Spleen (tissue), 11 donors: ENCODE data around the gene CIAO3. TPM values are rescaled to one million over a fixed set of nuclear protein-coding genes. Genes with fewer than 3 reads are reported as not detected.

ENCODE experiments used
- DNase-seq: peaks from one replicate; pipeline ENCODE4 v3.0.0-alpha.2; 2020
- H3K27ac ChIP-seq, 8 donors: fragments of 200-600 bp; sonication (generic) in 7 of 8; 1 replicate in 4 of 8; 2 replicates in 4 of 8; pipeline versions ENCODE4 v1.5.0 to v1.8.0; 2016 to 2021; ENCODE audit warnings: inconsistent platforms in 4 of 8, mild to moderate bottlenecking in 4 of 8, moderate library complexity in 1 of 8
- H3K27me3 ChIP-seq, 7 donors: fragments of 200-600 bp; sonication (generic) in 6 of 7; replicated peaks in 1 of 7; 1 replicate in 4 of 7; 2 replicates in 3 of 7; pipeline versions ENCODE4 v1.5.0 to v1.8.0; 2016 to 2021; ENCODE audit warnings: inconsistent platforms in 3 of 7, mild to moderate bottlenecking in 1 of 7
- H3K36me3 ChIP-seq, 6 donors: fragments of 200-600 bp; sonication (generic) in 5 of 6; 1 replicate in 4 of 6; 2 replicates in 2 of 6; pipeline versions ENCODE4 v1.5.0 to v1.8.0; 2016 to 2021; ENCODE audit warnings: inconsistent platforms in 2 of 6
- H3K4me1 ChIP-seq, 6 donors: fragments of 200-600 bp; sonication (generic) in 5 of 6; 1 replicate in 3 of 6; 2 replicates in 3 of 6; pipeline versions ENCODE4 v1.5.0 to v1.8.0; 2016 to 2021; ENCODE audit warnings: inconsistent platforms in 3 of 6
- H3K4me3 ChIP-seq, 8 donors: fragments of 200-600 bp; sonication (generic) in 7 of 8; 1 replicate in 4 of 8; 2 replicates in 4 of 8; pipeline versions ENCODE4 v1.5.0 to v1.8.0; 2016 to 2021; ENCODE audit warnings: inconsistent platforms in 4 of 8, mild to moderate bottlenecking in 4 of 8, moderate library complexity in 2 of 8
- H3K9me3 ChIP-seq, 8 donors: fragments of 200-600 bp; sonication (generic) in 7 of 8; 1 replicate in 4 of 8; 2 replicates in 4 of 8; pipeline versions ENCODE4 v1.5.0 to v1.8.0; 2016 to 2021; ENCODE audit warnings: inconsistent platforms in 4 of 8
- CTCF ChIP-seq, 11 experiments: fragments of 200-600 bp in 7 of 11; fragments of 450-650 bp in 4 of 11; sonication (generic) in 4 of 11; IDR thresholded peaks in 8 of 11; conservative IDR thresholded peaks in 3 of 11; 1 replicate in 7 of 11; 2 replicates in 4 of 11; pipeline versions ENCODE4 v1.4.0 to v1.8.0; 2016 to 2021; ENCODE audit warnings: antibody characterized with exemption in 11 of 11, inconsistent platforms in 4 of 11, mild to moderate bottlenecking in 1 of 11
- POLR2A ChIP-seq, 3 donors: fragments of 450-650 bp; IDR thresholded peaks; one replicate each; pipeline ENCODE4 v1.5.1; 2017; ENCODE audit warnings: antibody characterized with exemption in 3 of 3, mild to moderate bottlenecking in 1 of 3
- POLR2AphosphoS5 ChIP-seq, 3 donors: sonication (generic); formaldehyde crosslinking; IDR thresholded peaks; one replicate each; pipeline ENCODE4 v1.5.1; 2017; ENCODE audit warnings: antibody characterized with exemption in 3 of 3
- WGBS, 5 donors: extraction: QIAGEN DNeasy Blood & Tissue Kit in 3 of 5; methylation state at CpG; one replicate each; pipeline versions ENCODE4 v1.1.5 to v1.1.7; 2013 to 2018; 5-methylcytosine and 5-hydroxymethylcytosine counted together
- intact Hi-C: fragments of 100-400 bp; cut with DNase I; formaldehyde crosslinking; loops from one replicate; pipeline ENCODE4 v1.15.0; 2023; ENCODE audit warnings: low total_unique reads
- polyA plus RNA-seq, 3 donors: library from polyadenylated mRNA; stranded (reverse); fragments of 200-250 nt; gene quantifications; one replicate each; pipeline ENCODE4 v1.2.1, GENCODE V29; 2013
- total RNA-seq, 7 donors: library from RNA; depleted of rRNA in 3 of 7; stranded (reverse); fragments of >200 nt in 3 of 7; fragmentation: NEBNext Ultra II Directional in 4 of 7; extraction: Animal tissue kit (Norgen Biotek cat#: 25700) in 4 of 7; gene quantifications; one replicate each; pipeline versions ENCODE4 v1.1.0 to v1.2.1, GENCODE V29; 2016 to 2021
- donor health status: healthy with polysubstance abuse.
- donor health status: DM: no; HTN: no; CAD: no; lungs with moderate emphysema.
- donor health status: DM: no; HTN: no; CAD: no.
- donor health status: Bipolar disorder and iron deficiency.
- donor health status: healthy.
- donor health status: DM: no; HTN: no; CAD: no.
- donor health status: DM: yes; HTN: yes; CAD: no.

The CIAO3 gene
- total and polyA plus RNA-seq, 10 donors = 24.9 to 80.4 (median 39.4) TPM

- H3K27ac ChIP-seq = no peak overlapping the region
- WGBS, 5 donors = 79 to 92% (median 90%) methylated on average over 13 to 18 of the region's 18 CpGs
- no peaks in the 10 kb centered on the region for H3K36me3 ChIP-seq
- peaks cover 0 to 69% (median 25%) of the 10 kb centered on the region in 7 donors for H3K27me3 ChIP-seq
- no peaks in the 10 kb centered on the region for H3K9me3 ChIP-seq
- TF ChIP-seq POLR2AphosphoS5 (IDR thresholded peaks at IDR 0.05) = no peak
- TF ChIP-seq POLR2A (IDR thresholded peaks at IDR 0.05) = no peak
- no peak for TF ChIP-seq CTCF (IDR thresholded peaks at IDR 0.05 in 8 of 11, conservative IDR thresholded peaks at IDR 0.05 in 3 of 11)
- no peak for DNase-seq
- no peaks in the 10 kb centered on the region for H3K4me1 ChIP-seq
- no peak overlapping the region for H3K4me3 ChIP-seq
- intact Hi-C loops = no loop called here
Measured at GRCh38 chr16:772959-773358, 32.2 kb upstream of the CIAO3 start.

- no peaks in the 10 kb centered on the region for H3K4me1 ChIP-seq
- TF ChIP-seq POLR2AphosphoS5 (IDR thresholded peaks at IDR 0.05) (no peak), CTCF (IDR thresholded peaks at IDR 0.05 in 8 of 11, conservative IDR thresholded peaks at IDR 0.05 in 3 of 11) (no peak), POLR2A (IDR thresholded peaks at IDR 0.05) (no peak)
- no peak for DNase-seq
- peaks cover 0 to 58% (median 12%) of the 10 kb centered on the region in 7 donors for H3K27me3 ChIP-seq
- intact Hi-C loops = no loop called here
- H3K36me3 ChIP-seq = no peaks in the 10 kb centered on the region
- no peak overlapping the region for H3K27ac ChIP-seq
- WGBS, 5 donors = 75 to 92% (median 89%) methylated on average over 5 to 13 of the region's 13 CpGs; no CpG with 5 or more reads in 1 of the 5 donors
- H3K9me3 ChIP-seq = no peaks in the 10 kb centered on the region
- no peak overlapping the region for H3K4me3 ChIP-seq
Measured at GRCh38 chr16:770411-770810, 29.6 kb upstream of the CIAO3 start.

GRCh38 chr16:769934-770333, 29.1 kb upstream of the CIAO3 start:
- WGBS, 5 donors = 65 to 85% (median 83%) methylated on average over 13 to 19 of the region's 19 CpGs
- Histone ChIP-seq H3K36me3 (no peaks in the 10 kb centered on the region), H3K4me3 (no peak overlapping the region), H3K9me3 (no peaks in the 10 kb centered on the region), H3K27ac (no peak overlapping the region), H3K4me1 (no peaks in the 10 kb centered on the region), H3K27me3 (peaks cover 0 to 58% (median 7%) of the 10 kb centered on the region in 7 donors)
- intact Hi-C loops = no loop called here
- TF ChIP-seq POLR2A (IDR thresholded peaks at IDR 0.05) (no peak), CTCF (IDR thresholded peaks at IDR 0.05 in 8 of 11, conservative IDR thresholded peaks at IDR 0.05 in 3 of 11) (no peak), POLR2AphosphoS5 (IDR thresholded peaks at IDR 0.05) (no peak)
- no peak for DNase-seq

- no peaks in the 10 kb centered on the region for H3K4me1 ChIP-seq
- no peak overlapping the region for H3K4me3 ChIP-seq
- intact Hi-C loops = no loop called here
- no peak for DNase-seq
- TF ChIP-seq POLR2AphosphoS5 (IDR thresholded peaks at IDR 0.05) = no peak
- no peak for TF ChIP-seq POLR2A (IDR thresholded peaks at IDR 0.05)
- no peak for TF ChIP-seq CTCF (IDR thresholded peaks at IDR 0.05 in 8 of 11, conservative IDR thresholded peaks at IDR 0.05 in 3 of 11)
- H3K27ac ChIP-seq = no peak overlapping the region
- 37 to 94% (median 69%) methylated on average over 4 to 20 of the region's 20 CpGs for WGBS, 5 donors
- no peaks in the 10 kb centered on the region for H3K36me3 ChIP-seq
- no peaks in the 10 kb centered on the region for H3K9me3 ChIP-seq
- peaks cover 0 to 58% (median 4%) of the 10 kb centered on the region in 7 donors for H3K27me3 ChIP-seq
Measured at GRCh38 chr16:769184-769784, 28.5 kb upstream of the CIAO3 start.
